NCI-H82 treated with DMSO at 0.1 percent for 48 hours (cell line): ENCODE measurements around the gene SNAPC4.

Experiments used
- DNase-seq: peaks from one replicate; lab custom pipeline; 2025; ENCODE audit not compliant: unreplicated experiment; lab: John Stamatoyannopoulos, UW

SNAPC4 gene

DNA sequence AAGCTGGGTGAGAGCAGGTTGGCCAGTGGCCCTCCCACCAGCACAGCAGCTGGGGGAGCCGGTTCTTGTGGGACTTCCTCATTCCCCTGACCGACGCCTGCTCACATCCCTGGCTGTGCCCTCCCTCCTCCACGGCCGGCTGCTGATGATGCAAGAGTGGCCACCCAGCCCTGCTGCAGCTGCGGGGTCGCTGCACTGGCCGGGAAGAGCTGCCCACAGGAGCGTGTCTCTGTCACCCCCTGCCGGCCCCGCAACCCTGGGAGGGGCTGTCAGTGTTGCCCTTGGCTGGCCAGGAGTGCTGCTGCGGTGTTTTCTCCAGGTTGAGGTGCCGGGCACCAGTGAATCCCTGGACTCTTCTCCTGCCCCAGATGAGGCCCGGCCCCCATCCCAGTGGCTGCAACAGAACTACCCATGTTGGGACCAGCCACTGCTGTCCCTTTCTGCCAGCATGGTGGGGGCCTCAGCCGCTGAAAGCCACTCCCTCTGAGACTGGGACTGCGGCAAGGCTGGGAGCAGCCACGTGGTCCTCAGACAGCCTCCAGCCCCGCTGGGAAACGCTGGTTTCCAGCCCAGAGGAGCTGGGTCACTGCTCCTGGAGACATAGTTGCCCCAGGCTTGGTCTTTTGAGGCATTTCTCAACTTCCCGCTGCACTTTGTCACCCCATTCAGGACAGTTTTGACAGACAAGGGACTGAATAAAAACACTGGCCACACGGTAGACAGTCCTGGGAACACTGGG lies 27.2 kb downstream of the SNAPC4 start:
- no peak for DNase-seq

DNA sequence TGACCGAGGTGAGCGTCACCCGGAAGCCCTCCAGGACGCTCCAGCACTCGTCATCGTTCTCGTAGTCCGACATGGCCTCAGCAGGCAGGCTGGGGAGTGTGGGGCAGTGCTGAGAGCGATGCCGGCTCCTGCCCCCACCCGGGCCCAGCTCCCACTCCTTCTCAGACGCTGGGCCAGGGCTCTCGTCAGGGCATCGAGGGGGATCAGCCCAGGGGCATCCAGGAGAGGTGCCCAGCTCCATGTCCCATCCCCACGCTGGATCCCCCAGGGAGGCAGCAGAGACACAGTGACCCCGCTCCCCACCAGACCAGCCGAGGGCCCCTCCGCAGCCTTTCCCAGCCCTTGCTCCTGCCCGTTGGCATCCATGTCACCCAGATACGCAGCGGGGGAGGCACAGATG lies 28.0 kb downstream of the SNAPC4 start:
- no peak for DNase-seq

DNA sequence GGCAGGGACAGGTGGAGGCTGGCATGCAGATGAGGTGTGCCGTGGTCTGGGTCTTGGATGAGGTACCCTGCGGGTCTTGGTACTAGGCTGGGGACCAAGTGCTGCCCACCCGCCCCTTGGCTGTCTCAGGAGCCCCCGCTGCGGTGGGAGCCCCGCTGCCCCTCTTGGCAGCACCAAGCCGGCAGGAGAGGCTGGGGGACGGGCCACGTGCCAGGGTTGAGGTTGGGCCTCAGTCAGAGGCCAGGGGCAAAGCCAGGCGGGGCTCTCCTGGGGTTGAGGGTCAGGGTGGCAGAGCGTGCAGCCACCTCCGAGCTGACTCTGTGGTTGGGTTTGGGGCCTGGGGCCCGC lies 28.5 kb downstream of the SNAPC4 start:
- no peak for DNase-seq

DNA sequence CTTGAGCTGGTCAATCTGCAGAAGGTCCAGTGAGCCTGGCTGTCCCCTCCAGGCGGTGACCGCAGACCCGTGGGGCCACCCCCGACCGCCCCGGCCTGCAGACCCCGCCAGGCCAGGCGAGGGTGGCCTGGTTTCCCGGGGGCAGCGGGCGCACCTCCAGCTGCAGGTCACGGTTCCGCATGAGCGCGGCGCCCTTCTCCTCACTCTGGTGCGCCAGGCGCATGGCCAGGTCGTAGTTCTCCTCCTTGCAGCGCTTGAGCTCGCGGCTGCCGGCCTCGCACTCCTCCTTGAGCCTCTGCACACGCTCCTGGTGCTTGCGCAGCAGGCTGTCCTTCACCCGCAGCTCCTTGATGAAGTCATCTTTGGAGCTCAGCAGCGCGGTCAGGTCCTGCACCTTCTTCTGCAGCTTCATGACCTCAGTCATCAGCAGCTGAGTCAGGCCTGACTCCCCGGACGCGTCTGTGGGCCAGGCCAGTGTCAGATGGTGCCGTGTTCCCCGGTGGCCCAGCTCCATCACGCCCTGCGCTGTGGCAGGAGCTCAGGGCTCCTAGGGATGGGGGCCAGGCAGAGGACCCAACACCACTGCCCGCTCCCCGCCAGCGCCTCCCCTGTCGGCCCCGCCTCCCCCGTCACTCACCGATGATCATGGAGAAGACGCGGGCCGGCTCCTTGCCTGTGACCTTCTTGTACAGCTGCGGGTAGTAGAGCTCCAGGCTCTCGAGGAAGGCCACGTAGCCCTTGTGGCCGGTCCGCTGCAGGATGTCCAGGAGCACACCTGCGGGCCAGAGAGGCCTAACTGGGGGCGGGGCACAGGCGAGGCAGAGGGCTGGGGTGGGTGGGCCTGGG lies 29.1 kb downstream of the SNAPC4 start:
- no peak for DNase-seq

DNA sequence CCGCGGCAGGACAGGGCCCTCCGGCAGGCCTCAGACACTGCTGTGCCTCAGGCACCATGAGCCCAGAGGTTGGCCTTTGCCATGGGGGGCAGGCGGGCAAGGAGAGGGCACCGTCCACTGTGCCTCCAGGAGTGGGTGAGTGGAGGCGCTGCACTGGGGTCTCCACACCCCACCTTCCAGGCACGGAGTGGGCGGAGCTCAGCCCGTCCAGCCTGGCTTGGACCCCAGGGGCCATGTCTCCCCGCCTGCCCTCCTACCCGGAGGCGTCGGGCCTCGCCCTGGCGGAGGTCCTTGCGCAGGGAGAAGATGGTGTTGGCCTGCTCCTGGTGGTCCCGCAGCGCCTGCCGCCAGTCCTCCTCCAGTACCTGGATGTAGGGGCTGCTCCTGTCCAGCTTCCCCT lies 29.9 kb downstream of the SNAPC4 start:
- no peak for DNase-seq

DNA sequence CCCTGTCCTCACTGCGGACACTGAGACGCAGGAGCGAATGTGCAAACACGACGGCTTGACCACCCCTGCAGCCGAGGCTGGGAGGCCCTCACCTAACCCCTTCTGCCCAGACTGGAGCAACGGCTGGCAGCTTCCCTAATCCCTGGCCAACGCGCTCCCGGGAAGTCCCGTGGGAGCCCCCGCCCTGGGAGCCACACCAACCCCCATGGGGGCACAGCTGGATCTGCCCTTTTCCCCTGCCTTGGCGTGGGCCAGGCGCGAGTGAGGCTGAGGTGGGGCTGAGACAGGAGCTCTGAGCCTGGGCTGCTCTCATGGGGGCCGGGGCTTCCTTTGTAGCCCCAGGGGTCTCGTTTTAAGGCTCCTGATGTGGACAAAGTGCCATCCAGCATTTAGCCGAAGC lies 31.8 kb downstream of the SNAPC4 start:
- no peak for DNase-seq

DNA sequence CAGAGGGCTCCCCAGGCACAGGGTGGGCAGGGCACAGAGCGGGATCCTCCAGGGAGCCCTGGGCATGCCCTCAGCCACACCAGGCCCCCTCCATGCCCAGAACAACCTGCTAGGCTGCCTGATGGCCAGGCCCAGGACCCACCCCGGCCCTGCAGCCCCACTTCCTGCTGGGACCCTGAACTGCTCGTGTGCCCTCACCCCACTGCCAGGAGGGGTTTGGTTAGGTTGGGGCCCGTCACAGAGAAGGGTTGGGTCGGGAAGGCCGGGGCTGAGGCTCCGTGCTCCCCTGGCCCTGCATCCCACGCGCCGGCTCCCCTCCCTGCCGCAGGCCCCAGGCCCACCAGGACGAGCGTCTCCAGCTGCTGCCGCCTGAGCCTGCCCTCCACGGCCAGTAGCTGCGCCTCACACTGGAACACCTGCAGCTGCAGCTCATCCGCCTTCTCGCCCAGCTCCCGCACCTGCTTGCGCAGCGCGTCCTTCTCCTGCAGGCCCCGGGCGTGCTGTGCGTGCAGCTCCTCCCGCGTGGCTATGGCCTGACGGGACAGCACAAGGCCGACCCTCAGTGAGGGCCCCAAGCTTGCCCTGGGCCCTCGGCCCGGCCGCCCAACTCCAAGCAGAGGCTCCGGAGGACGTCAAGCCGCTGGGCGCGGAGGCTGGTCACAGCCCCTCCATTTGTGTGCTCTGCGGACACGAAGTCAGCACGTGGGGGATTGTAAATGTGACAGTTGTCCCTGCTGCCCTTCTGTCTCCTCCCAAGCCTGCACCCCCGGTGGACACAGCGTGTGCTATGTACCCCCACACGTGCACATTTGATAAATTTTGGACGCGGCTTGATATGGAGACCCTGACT lies 32.4 kb downstream of the SNAPC4 start:
- no peak for DNase-seq

DNA sequence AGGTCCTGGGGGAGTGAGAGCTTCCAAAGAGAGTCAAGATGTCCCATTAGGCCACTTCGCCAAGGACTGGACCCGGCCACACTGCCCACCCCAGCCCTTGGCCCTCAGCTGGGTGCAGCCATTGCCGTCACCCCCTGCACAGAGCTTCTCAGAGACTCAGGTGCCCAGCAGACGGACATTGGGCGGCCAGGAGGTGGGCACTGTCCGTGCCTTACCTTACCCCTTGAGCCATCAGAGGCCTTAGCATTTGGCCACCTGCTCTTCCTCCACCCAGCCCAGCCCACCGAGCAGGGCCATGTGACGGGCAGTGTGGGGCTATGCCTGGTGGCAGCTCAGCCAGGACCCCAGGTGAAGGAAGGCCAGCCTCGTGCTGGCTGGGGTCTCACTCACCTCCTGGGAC lies 33.1 kb downstream of the SNAPC4 start:
- DNase-seq, result no peak

DNA sequence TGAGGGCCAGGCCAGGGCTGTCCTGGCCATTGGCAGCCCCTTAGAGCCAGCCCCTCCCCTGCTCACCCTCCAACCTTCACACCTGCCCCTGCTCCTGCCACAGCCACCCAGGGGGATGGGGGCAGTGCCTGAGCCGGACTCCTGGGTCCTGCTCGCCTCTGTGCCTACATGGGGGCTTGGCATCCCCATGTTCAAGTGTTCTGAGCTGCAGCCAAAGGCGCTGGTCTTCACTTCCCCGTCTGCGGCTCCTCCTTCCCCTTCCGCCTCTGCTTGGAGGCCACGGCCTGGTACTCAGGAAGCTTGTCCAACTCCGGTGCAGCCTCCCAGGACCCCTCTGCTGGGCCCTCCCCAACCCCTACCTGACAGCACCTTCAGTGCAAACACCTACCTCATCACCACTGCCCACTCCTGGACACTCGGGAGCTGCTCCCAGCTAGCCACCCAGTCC lies 34.2 kb downstream of the SNAPC4 start:
- DNase-seq, result no peak

DNA sequence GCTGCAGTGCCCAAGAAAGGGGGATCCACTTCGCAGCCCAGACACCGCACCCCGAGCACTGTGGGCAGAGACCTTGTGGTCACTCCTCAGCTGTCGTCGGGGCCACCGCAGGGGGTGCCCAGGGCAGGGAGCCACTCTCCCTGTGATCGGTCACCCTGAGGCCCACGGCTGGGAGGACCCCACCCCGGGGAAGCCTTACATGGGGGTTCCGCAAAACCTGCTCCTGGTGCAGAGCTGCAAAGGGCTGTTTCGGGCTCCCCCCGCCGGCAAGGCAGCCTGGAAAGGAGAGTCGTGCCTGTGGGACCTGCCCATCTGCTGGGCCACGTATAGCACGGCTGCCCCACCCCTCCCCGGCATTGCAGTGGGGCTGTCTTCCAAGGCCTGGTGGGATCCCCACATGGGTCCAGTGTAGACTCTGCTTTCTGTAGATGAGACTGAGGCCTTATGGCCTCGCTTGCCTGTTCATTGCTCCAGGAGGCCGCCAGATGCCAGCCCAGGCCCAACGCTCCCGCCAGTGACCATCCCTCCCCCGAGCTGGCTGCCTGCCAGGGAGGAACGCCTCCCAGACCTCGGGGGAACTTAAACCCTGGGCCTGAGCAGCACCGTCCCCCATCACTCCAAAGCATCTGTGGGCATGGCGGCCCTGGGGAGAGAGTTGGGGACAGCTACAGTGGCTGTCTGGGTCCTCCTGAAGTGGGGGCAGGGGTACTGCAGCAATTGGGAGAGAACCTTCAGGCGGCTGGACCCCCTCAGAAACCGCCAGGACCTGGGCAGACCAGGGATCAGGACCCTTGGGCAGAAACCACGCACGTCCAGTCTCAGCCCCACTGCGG lies 34.8 kb downstream of the SNAPC4 start:
- peak; percentile 60 for DNase-seq

DNA sequence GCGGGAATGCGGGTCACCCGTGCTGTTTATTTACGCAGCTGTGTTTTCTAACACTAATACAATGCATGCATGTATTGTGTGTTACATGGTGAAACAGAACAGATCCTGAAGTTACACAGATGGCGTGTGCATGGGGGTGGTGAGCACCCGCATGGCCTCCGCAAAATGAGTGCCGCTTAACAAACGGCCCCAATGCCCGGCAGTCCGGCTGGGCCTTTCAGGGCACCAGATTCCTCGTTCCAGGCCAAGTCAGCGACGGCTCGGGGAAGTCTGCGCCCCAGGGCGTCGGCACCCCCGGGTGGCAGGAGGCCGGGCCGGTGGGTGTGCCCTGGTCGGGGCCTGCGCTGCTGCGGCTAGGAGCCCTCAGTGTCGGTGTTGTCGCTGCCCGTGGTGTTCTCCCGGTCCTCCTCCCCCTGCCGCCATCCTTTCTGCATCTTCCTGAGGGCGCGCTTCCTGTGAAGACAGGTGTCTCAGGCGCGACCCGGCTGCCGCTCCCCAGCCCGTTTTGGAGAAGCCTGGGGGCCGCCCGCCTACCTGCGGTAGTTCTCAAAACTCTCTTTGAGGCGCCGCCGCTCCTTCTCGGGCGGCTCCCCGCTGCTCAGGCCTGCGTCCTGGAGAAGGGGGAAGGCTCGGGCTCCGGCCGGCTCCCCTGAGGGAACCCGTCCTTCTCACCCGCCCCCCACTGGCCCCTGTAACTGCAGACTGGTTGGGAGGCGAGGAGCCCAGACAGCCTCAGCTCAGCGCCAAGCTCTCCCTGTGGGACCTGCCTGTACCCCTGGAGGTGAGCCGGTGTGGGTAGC lies 35.8 kb downstream of the SNAPC4 start:
- DNase-seq, result no peak

DNA sequence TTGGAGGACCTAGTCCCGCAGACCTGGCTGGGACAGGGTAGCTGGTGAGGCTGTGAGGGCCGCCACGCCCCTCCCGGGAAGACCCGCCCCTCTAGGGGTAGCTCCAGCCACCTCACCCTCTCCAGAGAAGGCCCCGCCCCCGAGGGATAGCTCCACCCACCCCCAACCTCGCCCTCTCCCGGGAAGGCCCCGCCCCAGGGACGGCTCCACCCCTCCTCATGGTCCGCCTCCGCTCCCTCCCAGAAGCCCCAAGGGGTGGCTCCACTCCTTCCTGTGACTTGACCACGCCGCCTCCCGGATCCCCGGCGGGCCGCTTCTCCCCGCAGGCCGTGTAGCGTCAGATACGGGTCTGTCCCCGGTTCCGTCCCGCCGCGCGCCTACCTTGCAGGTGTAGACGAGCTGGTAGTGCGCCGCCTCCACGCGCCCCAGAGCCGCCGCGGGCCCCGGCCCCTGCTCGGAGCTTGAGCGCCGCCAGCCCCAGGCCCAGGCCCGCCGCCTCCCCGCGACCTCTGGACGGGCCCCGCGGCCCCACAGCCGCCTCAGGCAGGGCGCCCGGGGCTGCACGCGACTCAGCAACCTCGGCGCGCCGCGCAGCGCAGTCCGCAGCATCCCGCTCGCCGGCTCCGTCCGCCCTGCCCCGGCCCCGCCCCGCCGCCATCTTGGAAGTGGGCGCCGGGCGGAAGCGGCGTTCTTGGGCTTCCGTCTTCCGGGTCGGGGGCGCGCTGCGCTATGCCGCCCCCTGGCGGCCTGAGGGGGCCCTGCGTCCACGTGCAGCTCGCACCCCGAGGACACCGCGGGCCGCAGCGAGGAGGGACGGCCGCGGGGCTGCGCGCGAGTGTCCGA lies 36.6 kb downstream of the SNAPC4 start, which contains the start of gene DNLZ:
Gene DNLZ (minus strand): TSS at position 639 of the 843 bp plus-strand sequence. CDS start 30 bp downstream, at position 609.
- DNase-seq, result peak; percentile 75

DNA sequence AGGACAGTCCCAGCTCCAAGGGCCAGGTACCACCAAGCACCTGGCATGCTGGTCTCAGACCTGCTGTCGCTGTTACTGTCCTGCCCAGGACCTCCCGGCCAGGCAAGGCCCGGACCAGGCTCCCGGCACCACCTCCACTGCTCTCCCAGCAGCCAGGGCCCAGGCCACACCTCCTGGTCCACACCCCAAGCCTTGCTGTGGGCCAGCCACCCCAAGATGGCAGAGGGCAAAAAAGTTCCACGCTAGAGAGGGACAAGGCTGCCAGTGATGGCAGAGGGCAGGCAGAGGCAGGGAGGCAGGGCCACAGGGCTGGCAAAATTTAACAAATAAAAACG lies 37.6 kb downstream of the SNAPC4 start:
- DNase-seq, result no peak

DNA sequence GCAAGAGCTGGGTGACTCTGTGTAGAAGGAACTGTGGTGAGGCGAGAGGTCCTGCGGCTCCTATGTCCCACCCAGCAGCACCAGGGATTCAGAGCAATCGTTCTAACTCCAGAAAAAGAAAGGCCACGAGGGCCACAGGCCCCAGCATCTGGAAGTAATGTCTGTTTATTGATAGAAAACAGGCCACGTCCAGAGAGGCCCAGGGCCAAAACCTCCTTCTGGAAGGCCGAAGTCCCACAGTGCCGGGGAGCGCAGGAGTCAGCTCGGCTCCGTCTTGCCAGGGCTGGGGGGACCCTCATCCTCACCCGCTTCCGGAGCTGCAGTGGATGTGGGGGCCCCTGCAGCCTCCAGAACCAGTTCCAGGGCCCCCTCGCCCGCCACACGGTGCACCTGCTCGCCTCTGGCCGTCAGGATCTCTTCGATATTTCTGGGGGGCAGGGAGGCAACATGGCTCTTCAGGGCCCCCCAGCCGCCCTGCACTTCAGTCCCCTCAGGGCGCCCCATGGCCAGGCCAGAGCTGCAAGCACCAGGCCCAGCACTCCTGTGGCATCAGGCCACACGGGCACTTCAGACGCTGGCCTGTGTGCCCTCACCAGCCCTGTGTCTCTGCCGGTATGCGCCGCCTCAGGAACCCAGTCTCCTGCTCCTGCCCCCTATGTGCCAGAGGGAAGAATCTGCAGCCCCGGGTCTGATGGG lies 38.1 kb downstream of the SNAPC4 start:
- no peak for DNase-seq

DNA sequence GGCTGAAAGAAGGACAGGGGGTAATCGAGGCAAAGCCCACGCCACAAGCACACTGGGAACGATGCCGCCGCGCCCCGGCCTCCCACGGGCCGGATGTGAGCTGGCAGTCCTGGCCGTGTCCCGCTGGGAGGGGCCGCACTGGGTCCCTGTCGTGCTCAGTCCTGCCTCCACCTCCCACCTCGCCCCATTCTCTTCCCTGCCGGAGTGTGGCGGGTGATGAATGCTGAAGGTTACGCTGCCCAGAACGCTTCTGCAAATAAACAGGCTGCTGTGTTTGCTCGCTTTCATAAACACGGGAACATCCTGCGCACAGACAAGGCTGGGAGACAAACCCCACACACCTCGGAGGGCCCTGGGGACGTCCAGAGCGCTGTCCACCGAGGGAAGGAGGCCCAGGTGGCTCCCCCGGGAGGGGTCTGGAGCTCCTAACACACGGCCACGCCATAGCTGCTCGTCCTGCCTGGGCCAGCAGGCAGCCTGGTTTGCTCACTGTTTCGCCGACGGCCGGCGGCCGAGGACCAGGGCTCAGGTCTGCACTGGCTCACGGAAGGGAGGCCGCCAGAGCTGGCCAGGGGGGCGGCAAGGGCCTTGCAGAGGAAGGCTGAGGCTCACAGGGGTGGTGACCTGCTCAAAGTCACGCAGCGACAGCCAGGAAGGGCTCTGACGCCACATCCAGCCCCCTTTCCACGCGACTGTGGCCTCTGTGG lies 38.8 kb downstream of the SNAPC4 start:
- DNase-seq, result no peak

DNA sequence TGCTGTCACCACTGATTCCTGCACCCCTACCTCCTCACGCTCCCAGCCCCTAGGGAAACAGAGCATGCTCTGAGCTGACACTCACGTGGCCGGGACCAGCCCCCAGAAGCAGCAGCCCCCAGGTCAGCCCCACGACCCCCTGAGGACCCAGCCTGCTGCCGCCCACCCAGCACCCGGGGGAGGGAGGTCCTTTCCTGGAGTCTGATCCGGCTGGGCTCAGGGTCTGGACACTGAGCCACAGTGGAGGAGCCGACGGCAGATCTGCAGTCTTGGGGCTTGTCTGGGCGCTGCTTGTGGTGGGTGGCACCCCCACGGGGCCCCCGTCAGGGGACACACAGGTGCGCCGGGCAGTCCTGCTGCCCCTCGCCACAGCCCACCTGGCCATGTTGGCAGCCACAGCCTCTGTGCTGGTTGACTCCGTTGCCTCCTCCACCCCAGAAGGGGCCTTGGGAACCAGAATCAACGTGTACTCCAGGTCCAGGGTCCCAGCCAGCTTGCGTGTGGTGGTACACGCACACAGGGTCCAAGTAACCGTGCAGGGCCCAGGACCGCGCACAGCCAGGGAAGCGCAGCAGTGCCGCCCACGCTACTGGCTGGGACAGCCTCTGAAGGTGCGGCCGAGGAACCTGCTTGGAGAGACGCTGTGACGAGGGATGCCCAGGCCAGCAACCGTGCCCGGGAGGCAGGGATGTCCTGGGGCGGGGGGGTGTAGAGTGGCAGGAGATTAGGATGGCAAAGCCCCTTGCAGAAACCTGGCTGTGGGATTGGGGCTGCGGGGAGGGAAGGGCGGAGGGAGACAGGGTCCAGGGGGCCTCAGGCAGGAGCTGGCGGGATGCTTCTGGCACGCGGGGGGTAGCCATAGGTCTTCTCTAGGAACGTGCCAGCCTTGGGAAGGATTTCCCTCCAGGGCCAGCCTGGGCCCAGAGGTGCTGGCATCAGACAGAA lies 39.9 kb downstream of the SNAPC4 start:
- DNase-seq, result no peak

DNA sequence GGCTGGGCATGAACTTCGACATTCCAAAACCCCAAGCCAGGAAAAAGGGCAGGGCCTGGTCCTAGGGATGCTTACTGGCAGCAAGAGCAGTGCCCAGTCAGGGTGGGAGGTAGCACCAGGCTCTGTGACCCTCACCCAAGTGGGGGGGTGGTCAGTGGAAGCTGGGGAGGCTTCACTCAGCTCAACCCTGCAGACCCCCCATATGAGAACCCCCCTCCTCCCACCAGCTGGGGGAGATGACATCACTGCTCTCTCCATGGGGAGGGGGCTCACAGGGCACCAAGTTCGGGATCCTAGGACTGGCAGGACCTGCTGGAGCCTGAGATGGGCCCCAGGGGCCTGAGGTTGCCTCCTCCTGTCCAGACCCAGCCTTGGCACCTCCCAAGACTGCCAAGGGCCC lies 41.1 kb downstream of the SNAPC4 start:
- DNase-seq, result no peak
